T-cell (primary cell): ENCODE measurements around the gene NEURL4. TPM values are rescaled to one million over a fixed set of nuclear protein-coding genes. Genes with fewer than 3 reads are reported as not detected.

Experiments
- ATAC-seq, 4 experiments: fragments of 200-7000 bp in 3 of 4; fragments of 150-1000 bp in 1 of 4; cut with Tn5 transposase; replicated peaks in 1 of 4; 1 replicate in 3 of 4; 2 replicates in 1 of 4; pipeline ENCODE4 v1.10.0; 2021; ENCODE audit warnings: moderate library complexity in 3 of 4, mild to moderate bottlenecking in 2 of 4, moderate number of reproducible peaks in 1 of 4
- CTCF ChIA-PET, 2 donors: fragments of 300-600 bp; sonication (Branson Sonifier 250); formaldehyde crosslinking; loops; one replicate each; lab custom pipeline; 2022; ENCODE audit warnings: antibody characterized with exemption in 2 of 2; lab: Charles Lee
- POLR2A ChIA-PET, 2 donors: fragments of 300-600 bp; sonication (Branson Sonifier 250); formaldehyde crosslinking; loops; one replicate each; lab custom pipeline; 2022; ENCODE audit warnings: antibody characterized with exemption in 2 of 2; lab: Charles Lee
- DNase-seq, 35 experiments: peaks; one replicate each; pipeline versions ENCODE4 v3.0.0 to v3.0.0-alpha.2; 2013 to 2023
- H3K27ac ChIP-seq: one replicate; pipeline ENCODE4 v1.5.1; 2013; ENCODE audit warnings: low read length
- H3K27me3 ChIP-seq, 2 experiments: replicated peaks in 1 of 2; 1 replicate in 1 of 2; 2 replicates in 1 of 2; pipeline versions ENCODE4 v1.6.1 to v1.7.0; 2013; ENCODE audit warnings: low read length in 1 of 2, mixed read lengths in 1 of 2; ENCODE audit not compliant: control insufficient read depth in 2 of 2, insufficient read depth in 2 of 2; ENCODE audit errors: extremely low read depth in 1 of 2
- H3K36me3 ChIP-seq, 2 donors: 1 replicate in 1 of 2; 2 replicates in 1 of 2; pipeline versions ENCODE4 v1.6.1 to v1.7.0; 2013; ENCODE audit warnings: low read length in 1 of 2; ENCODE audit not compliant: control insufficient read depth in 2 of 2, insufficient read depth in 1 of 2; ENCODE audit errors: extremely low read depth in 1 of 2
- H3K4me1 ChIP-seq, 2 experiments: 1 replicate in 1 of 2; 2 replicates in 1 of 2; pipeline versions ENCODE4 v1.6.1 to v1.7.0; 2013; ENCODE audit warnings: low read length in 2 of 2, mixed read lengths in 1 of 2; ENCODE audit not compliant: insufficient read depth in 2 of 2, control insufficient read depth in 1 of 2; ENCODE audit errors: extremely low read depth in 1 of 2
- H3K4me3 ChIP-seq, 2 donors: 1 replicate in 1 of 2; 2 replicates in 1 of 2; pipeline versions ENCODE4 v1.5.1 to v1.7.0; 2013; ENCODE audit warnings: mild to moderate bottlenecking in 2 of 2, low read length in 1 of 2, moderate library complexity in 1 of 2; ENCODE audit not compliant: control insufficient read depth in 1 of 2; ENCODE audit errors: extremely low read depth in 1 of 2
- H3K9me3 ChIP-seq: 2 replicates; pipeline ENCODE4 v1.7.0; 2013
- H3K27ac Mint-ChIP-seq, 2 donors: one replicate each; pipeline ENCODE4 v1.8.0; 2020 to 2021; ENCODE audit warnings: mild to moderate bottlenecking in 2 of 2, mixed read lengths in 2 of 2
- H3K27me3 Mint-ChIP-seq, 2 donors: one replicate each; pipeline ENCODE4 v1.8.0; 2021 to 2022; ENCODE audit warnings: mixed read lengths in 2 of 2
- H3K36me3 Mint-ChIP-seq: one replicate; pipeline ENCODE4 v1.8.0; 2021; ENCODE audit warnings: mixed read lengths
- H3K4me1 Mint-ChIP-seq, 3 donors: one replicate each; pipeline ENCODE4 v1.8.0; 2020 to 2022; ENCODE audit warnings: mixed read lengths in 3 of 3, mild to moderate bottlenecking in 1 of 3
- H3K4me3 Mint-ChIP-seq, 3 donors: one replicate each; pipeline ENCODE4 v1.8.0; 2020 to 2022; ENCODE audit warnings: mild to moderate bottlenecking in 3 of 3, mixed read lengths in 3 of 3, moderate library complexity in 3 of 3
- H3K9me3 Mint-ChIP-seq, 3 donors: one replicate each; pipeline ENCODE4 v1.8.0; 2020 to 2022; ENCODE audit warnings: mixed read lengths in 3 of 3
- WGBS: methylation state at CpG from one replicate; pipeline ENCODE4 v1.1.5; 2013; ENCODE audit warnings: missing lambda C conversion rate; ENCODE audit not compliant: insufficient coverage; 5-methylcytosine and 5-hydroxymethylcytosine counted together
- total RNA-seq, 35 experiments: library from RNA in 6 of 35; stranded (reverse) in 6 of 35; fragments of 120-200 nt in 1 of 35; gene quantifications; one replicate each; pipeline versions ENCODE4 v1.2.1 to v1.2.4 and lab custom pipeline; 2013 to 2026

NEURL4 gene
- total RNA-seq, 5 donors from 2014 or later (not counting 1 experiment from before 2014, with no cell fraction given) = 49.5 to 90.2 (median 80.0) TPM

GRCh38 chr17:7317161-7317803, 11.9 kb downstream of the NEURL4 start:
- ChIA-PET CTCF (interaction anchor here in 1 of 2 donors (0.5 to 0.6 kb wide), 2 partner anchors 8 to 46 kb away, joined by 3 read pairs; no protein-coding TSS in a partner anchor), POLR2A (no interaction called here)
- DNase-seq (no peak), ATAC-seq (no peak)
- Mint-ChIP-seq H3K27me3 (no peaks in the 10 kb centered on the region), H3K27ac (peak overlapping the region in 1 of 2 donors; percentile 79), H3K36me3 (peaks cover 37% of the 10 kb centered on the region), H3K4me3 (peak overlapping the region in 2 of 3 donors; percentile 12 to 64), H3K4me1 (peaks cover 34 to 36% (median 35%) of the 10 kb centered on the region in 3 donors), H3K9me3 (no peaks in the 10 kb centered on the region)
- H3K36me3 ChIP-seq = peaks cover 28 to 72% of the 10 kb centered on the region in 2 donors
- no peaks in the 10 kb centered on the region for H3K27me3 ChIP-seq
- no peak overlapping the region for H3K27ac ChIP-seq
- peaks cover 10 to 36% of the 10 kb centered on the region in 2 experiments for H3K4me1 ChIP-seq
- H3K9me3 ChIP-seq = no peaks in the 10 kb centered on the region
- no peak overlapping the region for H3K4me3 ChIP-seq
- 93% methylated on average over 8 of the region's 16 CpGs for WGBS

GRCh38 chr17:7315570-7316235, 13.4 kb downstream of the NEURL4 start:
- CTCF ChIA-PET = interaction anchor here in 1 of 2 donors (0.6 to 1.9 kb wide), 2 partner anchors 14 to 72 kb away, joined by 3 to 8 read pairs; partner anchors contain the start of gene NEURL4

GRCh38 chr17:7314719-7315569, 14.2 kb downstream of the NEURL4 start, which contains the start of gene GPS2:
GPS2 (minus strand) TSS chr17:7315360; CDS start chr17:7315052, 308 bp downstream.
- ChIA-PET CTCF (interaction anchor here in 1 of 2 donors (1.9 kb wide), 1 partner anchor 15 kb away, joined by 8 read pairs; the partner anchor contains the start of gene NEURL4), POLR2A (interaction anchor here (0.6 kb wide), 3 partner anchors 57 to 96 kb away, joined by 3 to 7 read pairs (median 3); partner anchors contain the start of gene TMEM256 (in 1 of the 2))
- H3K4me1 Mint-ChIP-seq = peaks cover 54 to 59% (median 58%) of the 10 kb centered on the region in 3 donors
- Histone ChIP-seq H3K9me3 (no peaks in the 10 kb centered on the region), H3K36me3 (peaks cover 14 to 72% of the 10 kb centered on the region in 2 donors), H3K4me3 (peak within 1 kb of the TSS; percentile 78 to 79), H3K27me3 (no peaks in the 10 kb centered on the region), H3K27ac (peak within 1 kb of the TSS; percentile 88), H3K4me1 (peaks cover 12 to 56% of the 10 kb centered on the region in 2 experiments)
- no peaks in the 10 kb centered on the region for H3K9me3 Mint-ChIP-seq
- peak within 1 kb of the TSS; percentile 91 to 93 for H3K27ac Mint-ChIP-seq
- DNase-seq (peak; percentile 87 to 97 (median 94)), ATAC-seq (peak; percentile 85 to 89 (median 88))
- H3K27me3 Mint-ChIP-seq = no peaks in the 10 kb centered on the region
- peaks cover 46% of the 10 kb centered on the region for H3K36me3 Mint-ChIP-seq
- H3K4me3 Mint-ChIP-seq = peak within 1 kb of the TSS; percentile 80 to 93 (median 80)
- WGBS = under 1% methylated on average over 91 of the region's 95 CpGs

More at GRCh38 chr17:7315570-7316235, 13.4 kb downstream of the NEURL4 start:
- H3K4me3 ChIP-seq = peak overlapping the region; percentile 70 to 78
- Mint-ChIP-seq H3K36me3 (peaks cover 38% of the 10 kb centered on the region), H3K9me3 (no peaks in the 10 kb centered on the region), H3K27ac (peak overlapping the region; percentile 91 to 93), H3K27me3 (no peaks in the 10 kb centered on the region), H3K4me1 (peaks cover 46 to 51% (median 51%) of the 10 kb centered on the region in 3 donors), H3K4me3 (peak overlapping the region; percentile 80 to 93 (median 80))
- POLR2A ChIA-PET = interaction anchor here in 1 of 2 donors (0.6 kb wide), 2 partner anchors 88 to 111 kb away, joined by 3 to 4 read pairs; partner anchors contain the start of gene TMEM256
- H3K27ac ChIP-seq = peak overlapping the region; percentile 88
- ATAC-seq (peak in 1 of 4 experiments; percentile 35), DNase-seq (no peak)
- H3K9me3 ChIP-seq = no peaks in the 10 kb centered on the region
- H3K4me1 ChIP-seq = peaks cover 10 to 49% of the 10 kb centered on the region in 2 experiments
- H3K27me3 ChIP-seq = no peaks in the 10 kb centered on the region
- 54% methylated on average over 19 of the region's 30 CpGs for WGBS
- peaks cover 17 to 71% of the 10 kb centered on the region in 2 donors for H3K36me3 ChIP-seq

GRCh38 chr17:7313890-7314718, 15.0 kb downstream of the NEURL4 start:
- WGBS = 0% methylated on average over 2 of the region's 9 CpGs
- H3K27ac ChIP-seq = peak overlapping the region; percentile 70
- H3K36me3 ChIP-seq = peaks cover 19 to 80% of the 10 kb centered on the region in 2 donors
- H3K4me3 ChIP-seq = peak overlapping the region; percentile 78 to 79
- no peaks in the 10 kb centered on the region for H3K27me3 Mint-ChIP-seq
- peak overlapping the region; percentile 80 to 84 (median 80) for H3K4me3 Mint-ChIP-seq
- no peaks in the 10 kb centered on the region for H3K9me3 ChIP-seq
- H3K27me3 ChIP-seq = no peaks in the 10 kb centered on the region
- POLR2A ChIA-PET = interaction anchor here (0.6 kb wide), 2 partner anchors 58 to 95 kb away, joined by 3 to 7 read pairs; no protein-coding TSS in a partner anchor
- H3K4me1 Mint-ChIP-seq = peaks cover 62 to 67% (median 67%) of the 10 kb centered on the region in 3 donors
- ATAC-seq = no peak
- H3K36me3 Mint-ChIP-seq = peaks cover 54% of the 10 kb centered on the region
- H3K9me3 Mint-ChIP-seq = no peaks in the 10 kb centered on the region
- peaks cover 21 to 65% of the 10 kb centered on the region in 2 experiments for H3K4me1 ChIP-seq
- DNase-seq = no peak
- peak overlapping the region; percentile 87 to 91 for H3K27ac Mint-ChIP-seq
- CTCF ChIA-PET = no interaction called here

GRCh38 chr17:7313088-7313889, 15.8 kb downstream of the NEURL4 start:
- ChIA-PET POLR2A (interaction anchor here in 1 of 2 donors (0.6 kb wide), 1 partner anchor 298 kb away, joined by 3 read pairs; no protein-coding TSS in a partner anchor), CTCF (interaction anchor here in 1 of 2 donors (0.5 kb wide), 1 partner anchor 256 kb away, joined by 7 read pairs; no protein-coding TSS in a partner anchor)
- Mint-ChIP-seq H3K36me3 (peaks cover 55% of the 10 kb centered on the region), H3K4me3 (peak overlapping the region; percentile 80 to 84 (median 80)), H3K4me1 (peaks cover 66 to 72% (median 70%) of the 10 kb centered on the region in 3 donors), H3K27ac (peak overlapping the region; percentile 51 to 91), H3K9me3 (no peaks in the 10 kb centered on the region), H3K27me3 (no peaks in the 10 kb centered on the region)
- H3K36me3 ChIP-seq = peaks cover 13 to 72% of the 10 kb centered on the region in 2 donors
- H3K4me3 ChIP-seq = no peak overlapping the region
- H3K4me1 ChIP-seq = peaks cover 22 to 73% of the 10 kb centered on the region in 2 experiments
- WGBS = 88% methylated on average over 4 of the region's 7 CpGs
- no peaks in the 10 kb centered on the region for H3K9me3 ChIP-seq
- peak overlapping the region; percentile 25 for H3K27ac ChIP-seq
- no peak for ATAC-seq
- no peaks in the 10 kb centered on the region for H3K27me3 ChIP-seq
- no peak for DNase-seq
